CD4-positive, alpha-beta T cell treated with Interleukin-15 for 4 hours (primary cell): ENCODE measurements around the gene RUNDC1.
"Not testable (repeated sequence)": the region's sequence is repeated elsewhere in the genome, so short reads cannot be mapped to it uniquely, and the experiment has no call there.

ENCODE experiments used
- DNase-seq: peaks from one replicate; pipeline ENCODE4 v3.0.0-alpha.2; 2020; ENCODE audit warnings: low spot score

RUNDC1 gene

DNA sequence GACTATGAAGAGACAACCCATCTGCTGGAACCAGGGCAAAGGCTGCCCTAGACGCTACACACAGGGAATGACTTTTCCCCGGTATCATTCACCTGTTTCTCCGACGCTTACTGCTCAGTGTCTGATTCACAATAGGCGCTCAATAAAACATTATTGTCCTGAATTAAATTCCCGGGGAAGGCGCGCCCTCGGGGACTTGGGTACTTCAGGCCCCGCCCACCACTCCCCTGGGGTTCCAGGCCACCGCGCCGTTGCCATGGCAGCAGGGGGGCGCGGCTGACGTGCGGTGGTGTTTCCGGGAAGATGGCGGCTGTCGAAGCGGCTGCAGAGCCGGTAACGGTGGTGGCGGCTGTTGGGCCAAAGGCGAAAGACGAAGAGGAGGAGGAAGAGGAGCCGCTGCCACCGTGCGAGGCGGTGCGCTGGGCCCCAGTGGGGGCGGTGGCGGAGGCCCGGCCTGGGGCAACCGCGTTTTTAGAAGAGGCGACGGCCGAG is at the start of gene RUNDC1:
RUNDC1 (plus strand) TSS at position 292 of the 492 bp plus-strand sequence; CDS start at position 304, 12 bp downstream.
- peak; percentile 89 for DNase-seq

- DNase-seq: no peak
Measured at GRCh38 chr17:42937712-42938596, 42.4 kb upstream of the RUNDC1 start.

- no peak for DNase-seq
Measured at GRCh38 chr17:42944211-42944610, 36.2 kb upstream of the RUNDC1 start.

- DNase-seq: no peak
Measured at GRCh38 chr17:42946812-42947211, 33.6 kb upstream of the RUNDC1 start.

DNA sequence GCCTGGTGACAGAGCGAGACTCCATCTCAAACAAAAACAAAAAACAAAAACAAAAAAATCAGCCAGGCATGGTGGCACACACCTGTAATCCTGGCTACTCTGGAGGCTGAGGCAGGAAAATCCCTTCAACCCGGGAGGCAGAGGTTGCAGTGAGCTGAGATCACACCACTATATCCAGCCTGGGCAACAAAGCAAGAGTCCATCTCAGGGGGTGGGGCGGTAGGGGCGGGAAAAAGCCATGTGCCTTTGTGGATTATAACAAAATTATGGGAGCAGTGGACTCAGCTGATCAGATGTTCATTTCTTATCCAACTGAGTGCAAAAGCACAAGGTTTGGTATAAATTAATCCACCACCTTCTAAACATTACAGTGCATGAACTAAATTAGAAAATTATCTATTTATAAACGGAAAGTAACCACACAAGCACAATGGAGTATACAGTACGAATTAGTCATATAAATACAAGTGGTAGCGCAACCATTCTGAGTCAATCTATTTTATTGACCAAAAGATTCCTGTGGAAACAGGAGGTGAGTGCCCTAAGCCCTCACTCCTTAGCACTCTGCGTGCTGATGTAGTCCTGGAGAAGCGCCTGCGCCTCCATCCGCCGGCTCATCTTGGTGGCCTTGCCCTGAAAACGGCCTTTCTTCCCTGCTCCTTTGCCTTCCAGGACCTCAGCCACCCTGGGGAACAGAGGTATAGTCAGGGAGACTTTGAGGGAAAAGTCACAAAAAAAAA is 30.2 kb upstream of the RUNDC1 start:
- DNase-seq: no peak

DNA sequence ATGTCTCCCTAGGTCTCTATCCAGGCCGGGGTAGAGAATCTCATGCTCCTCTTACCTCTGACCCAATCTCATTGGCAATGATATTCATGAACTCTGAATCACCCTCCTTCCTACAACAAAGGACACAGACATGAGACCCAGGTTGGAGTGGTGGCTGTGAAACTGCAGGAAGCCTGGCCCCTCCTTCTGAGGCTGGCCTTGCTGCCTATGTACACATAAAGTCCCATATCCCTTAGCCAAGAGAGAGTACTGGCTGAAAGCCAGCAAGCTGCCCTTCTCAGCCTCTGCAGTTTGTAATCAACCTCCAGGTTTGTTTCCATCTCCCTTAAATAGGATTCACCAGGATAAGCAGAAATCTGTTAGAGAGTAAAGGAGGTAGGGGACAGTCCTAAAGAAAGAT is 26.7 kb upstream of the RUNDC1 start:
- no peak for DNase-seq

- peak; percentile 92 for DNase-seq
Measured at GRCh38 chr17:42964161-42964932, 16.0 kb upstream of the RUNDC1 start, which contains the start of gene AARSD1. AARSD1 (minus strand) TSS chr17:42964454; CDS start chr17:42964440, 14 bp downstream.

DNA sequence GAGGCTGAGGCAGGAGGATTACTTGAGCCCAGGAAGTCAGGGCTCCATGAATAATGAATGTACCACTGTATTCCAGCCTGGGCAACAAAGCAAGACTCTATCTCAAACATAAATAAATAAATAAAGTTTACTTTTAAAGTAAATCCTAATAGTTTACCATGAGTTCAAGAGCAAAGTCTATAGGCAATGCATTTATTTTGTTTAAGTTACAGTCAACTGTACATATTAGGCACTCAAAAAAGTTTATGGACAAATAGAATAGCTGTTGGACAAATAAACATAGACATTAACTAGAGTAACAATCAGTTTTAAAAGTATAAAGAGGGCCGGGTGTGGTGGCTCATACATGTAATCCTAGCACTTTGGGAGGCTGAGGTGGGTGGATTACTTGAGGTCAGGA is 12.4 kb upstream of the RUNDC1 start:
- DNase-seq: no peak

DNA sequence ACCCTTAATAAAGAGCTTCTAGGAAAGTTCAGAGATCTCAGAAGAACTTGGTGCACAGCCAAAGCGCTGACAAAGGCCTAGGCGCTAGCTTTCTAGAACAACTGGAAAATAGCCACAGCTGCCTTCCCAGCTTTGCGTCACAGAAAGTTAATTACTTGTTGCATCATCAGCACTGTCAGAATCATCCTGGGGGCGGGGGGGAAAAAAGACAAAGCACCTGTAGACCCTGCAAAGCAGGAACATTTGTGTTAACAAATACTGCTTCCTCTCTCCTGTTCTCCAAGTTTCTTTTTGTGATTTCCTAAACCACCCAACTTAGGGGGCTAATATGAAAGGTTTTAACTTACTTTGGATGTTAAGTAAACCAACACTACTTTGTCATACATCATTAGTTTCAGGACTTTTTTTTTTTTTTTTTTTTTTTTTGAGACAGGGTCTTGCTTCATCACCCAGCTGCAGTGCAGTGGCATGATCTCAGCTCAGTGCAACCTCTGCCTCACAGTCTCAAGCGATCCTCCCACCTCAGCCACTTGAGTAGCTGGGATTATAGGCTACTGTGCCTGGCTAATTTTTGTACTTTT is 11.3 kb upstream of the RUNDC1 start:
- DNase-seq: no peak

DNA sequence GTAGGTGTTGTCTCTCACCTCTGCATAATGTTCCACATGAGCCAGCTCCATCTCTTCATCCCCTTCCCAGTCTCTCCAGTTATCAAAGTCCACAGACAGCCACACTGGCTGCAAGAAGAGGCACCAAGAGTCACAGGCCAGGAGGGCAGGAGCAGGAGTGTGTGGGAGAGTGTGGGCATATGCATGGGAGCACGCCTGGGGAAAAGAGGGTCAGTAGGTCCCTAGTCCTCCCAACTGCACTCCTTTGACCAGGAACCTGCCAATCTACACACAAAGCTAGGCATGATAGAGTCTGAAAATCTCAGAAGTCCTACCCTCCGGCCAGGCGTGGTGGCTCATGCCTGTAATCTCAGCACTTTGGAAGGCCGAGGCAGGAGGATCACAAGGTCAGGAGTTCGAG is 8.8 kb upstream of the RUNDC1 start:
- DNase-seq: no peak

DNA sequence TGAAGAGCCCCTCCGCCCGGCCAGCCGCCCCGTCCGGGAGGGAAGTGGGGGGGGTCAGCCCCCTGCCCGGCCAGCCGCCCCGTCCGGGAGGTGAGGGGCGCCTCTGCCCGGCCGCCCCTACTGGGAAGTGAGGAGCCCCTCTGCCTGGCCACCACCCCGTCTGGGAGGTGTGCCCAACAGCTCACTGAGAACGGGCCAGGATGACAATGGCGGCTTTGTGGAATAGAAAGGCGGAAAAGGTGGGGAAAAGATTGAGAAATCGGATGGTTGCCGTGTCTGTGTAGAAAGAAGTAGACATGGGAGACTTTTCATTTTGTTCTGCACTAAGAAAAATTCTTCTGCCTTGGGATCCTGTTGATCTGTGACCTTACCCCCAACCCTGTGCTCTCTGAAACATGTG is 7.0 kb upstream of the RUNDC1 start:
- DNase-seq: not testable (repeated sequence)

GRCh38 chr17:42975265-42975664 is 5.1 kb upstream of the RUNDC1 start:
- no peak for DNase-seq

GRCh38 chr17:42975701-42976100 is 4.7 kb upstream of the RUNDC1 start:
- not testable (repeated sequence) for DNase-seq

DNA sequence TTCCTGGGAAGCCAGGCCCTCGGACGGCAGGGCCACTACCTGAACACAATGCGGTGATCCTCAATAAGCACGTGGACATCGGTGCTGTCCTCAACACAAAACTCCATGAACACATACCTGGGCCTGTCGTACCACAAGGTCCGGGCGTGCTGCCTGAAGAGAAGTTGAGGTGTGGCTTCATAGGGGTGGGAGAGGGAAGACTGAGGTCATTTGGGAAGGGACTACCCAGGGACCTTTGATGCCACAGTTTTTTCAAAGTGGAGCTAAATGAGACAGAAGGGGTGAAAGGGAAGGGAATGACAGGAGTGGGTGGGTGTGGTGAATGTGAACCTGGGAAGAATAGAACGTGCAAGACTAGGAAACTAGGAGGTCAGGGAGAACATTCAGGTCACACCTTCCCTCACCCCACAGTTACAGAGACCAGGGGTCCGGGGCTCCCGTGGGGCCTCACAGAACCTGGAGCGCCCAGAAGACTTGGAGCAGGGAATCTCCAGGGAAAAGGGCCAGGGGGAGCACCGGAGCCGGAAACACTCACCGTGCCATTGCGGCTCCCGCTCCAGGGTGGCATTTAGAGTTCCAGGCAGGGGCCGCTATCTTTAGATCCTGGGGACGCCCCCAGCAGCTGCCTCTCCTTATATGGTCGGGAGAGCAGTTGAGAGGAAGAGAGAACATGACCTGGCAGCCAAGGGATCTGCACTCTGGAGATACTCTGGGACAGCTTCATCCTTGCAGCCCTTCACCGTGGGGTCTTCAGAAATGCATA is 673 bp upstream of the RUNDC1 start, which contains the start of gene PTGES3L:
PTGES3L (minus strand) TSS at position 570 of the 763 bp plus-strand sequence; CDS start at position 543, 27 bp downstream.
- DNase-seq: no peak

DNA sequence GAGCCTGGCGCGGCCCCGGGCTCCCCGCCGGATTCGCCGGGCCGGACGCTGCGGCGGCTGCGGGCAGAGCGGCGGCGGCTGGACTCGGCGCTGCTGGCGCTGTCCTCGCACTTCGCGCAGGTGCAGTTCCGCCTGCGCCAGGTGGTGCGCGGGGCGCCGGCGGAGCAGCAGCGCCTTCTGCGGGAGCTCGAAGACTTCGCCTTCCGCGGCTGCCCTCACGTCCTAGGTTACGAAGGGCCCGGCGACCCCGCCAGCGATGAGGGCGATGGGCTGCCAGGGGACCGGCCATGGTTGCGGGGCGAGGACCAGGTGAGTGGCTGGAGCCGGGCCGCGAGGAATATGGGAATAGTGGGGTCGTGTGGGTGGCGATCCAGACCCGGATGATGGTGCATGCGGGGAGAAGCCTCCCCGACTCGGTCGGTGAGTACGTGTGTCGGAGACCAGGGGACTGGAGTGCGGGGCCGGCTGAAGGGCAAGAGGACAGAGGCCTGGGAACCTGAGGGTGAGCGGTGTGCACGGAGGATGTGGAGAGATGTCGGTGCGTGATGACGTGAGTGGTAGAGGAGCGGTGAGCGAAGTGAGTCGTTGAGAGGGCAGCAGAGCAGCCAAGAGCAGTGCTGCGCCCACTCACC is 517 bp downstream of the RUNDC1 start:
- peak; percentile 37 for DNase-seq

DNA sequence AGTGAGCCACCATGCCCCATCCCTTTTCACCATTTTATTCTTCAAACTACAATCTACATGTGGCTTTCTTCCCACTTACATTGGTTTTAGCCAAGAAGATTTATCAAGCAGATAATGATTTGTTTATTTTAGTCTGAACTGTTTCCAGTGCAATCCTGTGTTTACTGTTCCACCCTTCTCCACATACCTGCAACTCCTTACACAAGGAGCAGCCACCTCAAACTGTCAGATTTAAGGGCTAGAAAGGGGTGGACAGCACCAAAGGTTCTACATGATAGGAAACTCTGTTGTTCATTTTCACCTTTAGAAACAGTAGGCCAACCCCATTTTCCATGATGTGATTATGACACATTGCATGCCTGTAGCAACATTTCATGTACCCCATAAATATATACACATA is 1.9 kb downstream of the RUNDC1 start:
- DNase-seq: no peak

GRCh38 chr17:42985225-42985624 is 4.9 kb downstream of the RUNDC1 start:
- DNase-seq: no peak

DNA sequence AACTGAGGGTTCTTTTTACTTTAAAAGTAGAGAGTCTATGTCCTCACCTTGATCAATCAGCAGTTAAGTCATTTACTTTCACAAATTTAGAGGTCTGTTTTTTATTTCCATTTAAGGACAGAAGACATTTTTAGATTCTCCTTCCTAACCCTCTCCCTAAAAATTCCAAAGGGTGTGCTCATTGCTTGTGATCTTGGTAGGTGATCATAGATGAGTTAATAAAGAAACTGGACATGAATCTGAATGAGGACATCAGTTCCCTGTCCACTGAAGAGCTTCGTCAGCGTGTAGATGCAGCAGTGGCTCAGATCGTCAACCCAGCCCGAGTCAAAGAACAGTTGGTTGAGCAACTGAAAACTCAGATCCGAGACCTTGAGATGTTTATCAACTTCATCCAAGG is 8.8 kb downstream of the RUNDC1 start:
- no peak for DNase-seq

GRCh38 chr17:42989726-42990652 is 9.6 kb downstream of the RUNDC1 start:
- DNase-seq: no peak
